Measurements from ENCODE around the gene ADGRG3. TPM values are rescaled to one million over a fixed set of nuclear protein-coding genes. Genes with fewer than 3 reads are reported as not detected.

Gene ADGRG3
- total and polyA plus RNA-seq, 2 of the 13 experiments (the other 11 are each of a cell fraction or from before 2014, with no cell fraction given), result 2.7 to 11.8 TPM

- TF ChIP-seq SMAD9 (CRISPR knock-in tag; IDR thresholded peaks at IDR 0.05) (no peak), NFKB2 (CRISPR knock-in tag; IDR thresholded peaks at IDR 0.05; ENCODE audit: borderline replicate concordance) (no peak), SNAI1 (CRISPR knock-in tag; IDR thresholded peaks at IDR 0.05; ENCODE audit: borderline replicate concordance) (no peak), NPAS2 (CRISPR knock-in tag; IDR thresholded peaks at IDR 0.05; ENCODE audit: borderline replicate concordance) (no peak), ZNF850 (CRISPR knock-in tag; conservative IDR thresholded peaks at IDR 0.05) (no peak), ZEB1 (IDR thresholded peaks at IDR 0.05; ENCODE audit: insufficient replicate concordance, low read depth) (no peak), ZNF678 (CRISPR knock-in tag; IDR thresholded peaks at IDR 0.05) (no peak), ZNF629 (CRISPR knock-in tag; conservative IDR thresholded peaks at IDR 0.05) (no peak), BCL3 (CRISPR knock-in tag; IDR thresholded peaks at IDR 0.05) (no peak), EHMT2 (IDR thresholded peaks at IDR 0.05; ENCODE audit: borderline replicate concordance, low read depth, low read length) (no peak), RNF2 (conservative IDR thresholded peaks at IDR 0.05; ENCODE audit: low read depth) (no peak), ZHX2 (IDR thresholded peaks at IDR 0.05; ENCODE audit: low read depth) (peak; percentile 35), ZHX2 (CRISPR knock-in tag; IDR thresholded peaks at IDR 0.05; ENCODE audit: borderline replicate concordance) (no peak), AGO1 (IDR thresholded peaks at IDR 0.05; ENCODE audit: low read depth, low read length, poor library complexity, severe bottlenecking) (no peak), CSRNP1 (CRISPR knock-in tag; IDR thresholded peaks at IDR 0.05) (no peak), GMEB1 (CRISPR knock-in tag; IDR thresholded peaks at IDR 0.05; ENCODE audit: borderline replicate concordance) (no peak)
Measured at GRCh38 chr16:57736419-57737351, 68.6 kb downstream of the ADGRG3 start (continued).

All from HepG2 (cell line).